A673 (cell line): ENCODE measurements around the gene MAPK11. TPM values are rescaled to one million over a fixed set of nuclear protein-coding genes. Genes with fewer than 3 reads are reported as not detected.

ENCODE experiments used
- BruUV-seq: library from RNA; stranded (reverse); fragments of 400-500 nt; replicated peaks from 2 replicates; lab custom pipeline; 2021; lab: Mats Ljungman, UMichigan
- CTCF ChIA-PET: fragments of 300-600 bp; sonication (Branson Sonifier 250); formaldehyde crosslinking; loops from one replicate; lab custom pipeline; 2022; ENCODE audit warnings: antibody characterized with exemption; lab: Charles Lee
- POLR2A ChIA-PET: fragments of 300-600 bp; sonication (Branson Sonifier 250); formaldehyde crosslinking; loops from one replicate; lab custom pipeline; 2022; ENCODE audit warnings: antibody characterized with exemption; ENCODE audit not compliant: low non-redundant PET; lab: Charles Lee
- DNase-seq: peaks from one replicate; pipeline ENCODE4 v3.0.0-alpha.2; 2015; ENCODE audit warnings: low spot score
- H3K27ac ChIP-seq: fragments of 200-600 bp; sonication (generic); 2 replicates; pipeline ENCODE4 v1.5.1; 2016; ENCODE audit warnings: mixed run types, low read depth, mild to moderate bottlenecking, mixed read lengths, antibody characterized with exemption, low read length; ENCODE audit not compliant: poor library complexity, severe bottlenecking
- H3K27me3 ChIP-seq: fragments of 200-600 bp; sonication (generic); replicated peaks from 2 replicates; pipeline ENCODE4 v1.6.1; 2017; ENCODE audit warnings: mixed run types, low read depth, mild to moderate bottlenecking, mixed read lengths, antibody characterized with exemption, low read length; ENCODE audit not compliant: insufficient read depth, poor library complexity
- H3K36me3 ChIP-seq: fragments of 200-600 bp; sonication (generic); 2 replicates; pipeline ENCODE4 v1.6.1; 2016; ENCODE audit warnings: mixed run types, mild to moderate bottlenecking, mixed read lengths, antibody characterized with exemption, low read length; ENCODE audit not compliant: insufficient read depth, poor library complexity, severe bottlenecking
- H3K4me1 ChIP-seq: fragments of 200-600 bp; sonication (generic); 2 replicates; pipeline ENCODE4 v1.6.1; 2017; ENCODE audit warnings: mixed run types, mild to moderate bottlenecking, mixed read lengths, antibody characterized with exemption, low read length; ENCODE audit not compliant: insufficient read depth, poor library complexity, severe bottlenecking
- H3K4me3 ChIP-seq: fragments of 200-600 bp; sonication (generic); 2 replicates; pipeline ENCODE4 v1.5.1; 2016; ENCODE audit warnings: low read depth, mixed run types, mild to moderate bottlenecking, mixed read lengths, low read length; ENCODE audit not compliant: poor library complexity, severe bottlenecking
- H3K9me3 ChIP-seq: fragments of 200-600 bp; sonication (generic); 2 replicates; pipeline ENCODE4 v1.6.1; 2016; ENCODE audit warnings: mixed run types, low read depth, mild to moderate bottlenecking, mixed read lengths, antibody characterized with exemption, low read length; ENCODE audit not compliant: poor library complexity, severe bottlenecking
- CTCF ChIP-seq: fragments of 300-800, 200-600 bp; sonication (generic); conservative IDR thresholded peaks from 2 replicates; pipeline ENCODE4 v1.5.1; 2017; ENCODE audit warnings: low read depth, mild to moderate bottlenecking, antibody characterized with exemption, low read length, moderate library complexity, mixed read lengths
- EZH2 ChIP-seq: fragments of 200-600 bp; sonication (generic); IDR thresholded peaks from 2 replicates; pipeline ENCODE4 v1.6.1; 2017; ENCODE audit warnings: borderline replicate concordance, low read depth, mild to moderate bottlenecking, mixed read lengths, antibody characterized with exemption, low read length; ENCODE audit not compliant: poor library complexity, severe bottlenecking
- intact Hi-C: fragments of 100-400 bp; cut with micrococcal nuclease; formaldehyde crosslinking; loops from one replicate; pipeline ENCODE4 v1.10.0; 2022; ENCODE audit not compliant: unreplicated experiment
- total RNA-seq: library from RNA; stranded (reverse); gene quantifications from 2 replicates; pipeline ENCODE4 v1.2.3, GENCODE V29; 2021

MAPK11 gene
- total RNA-seq, 1 experiment from 2014 or later = 5.4 TPM

GRCh38 chr22:50314081-50314454, 43.9 kb upstream of the MAPK11 start:
- no peaks in the 10 kb centered on the region for H3K9me3 ChIP-seq
- no peak for DNase-seq
- TF ChIP-seq EZH2 = no peak
- TF ChIP-seq CTCF = no peak
- H3K27ac ChIP-seq = no peak overlapping the region
- H3K4me3 ChIP-seq = no peak overlapping the region
- H3K27me3 ChIP-seq = no peaks in the 10 kb centered on the region
- POLR2A ChIA-PET = no interaction called here
- CTCF ChIA-PET = no interaction called here
- H3K4me1 ChIP-seq = peaks cover under 1% of the 10 kb centered on the region
- BruUV-seq = no TSS peak
- intact Hi-C loops = no loop called here
- H3K36me3 ChIP-seq = no peaks in the 10 kb centered on the region

GRCh38 chr22:50313600-50313999, 43.4 kb upstream of the MAPK11 start:
- DNase-seq = no peak
- H3K27ac ChIP-seq = no peak overlapping the region
- H3K4me3 ChIP-seq = no peak overlapping the region
- POLR2A ChIA-PET = no interaction called here
- CTCF ChIA-PET = no interaction called here
- H3K27me3 ChIP-seq = no peaks in the 10 kb centered on the region
- intact Hi-C loops = no loop called here
- peaks cover 5% of the 10 kb centered on the region for H3K4me1 ChIP-seq
- no peak for TF ChIP-seq EZH2
- TF ChIP-seq CTCF = no peak
- no peaks in the 10 kb centered on the region for H3K36me3 ChIP-seq
- no peaks in the 10 kb centered on the region for H3K9me3 ChIP-seq
- BruUV-seq = no TSS peak

- POLR2A ChIA-PET = interaction anchor here (0.6 kb wide), 1 partner anchor 263 kb away, joined by 3 read pairs; no protein-coding TSS in a partner anchor
- intact Hi-C loops = no loop called here
- BruUV-seq = no TSS peak
- H3K36me3 ChIP-seq = no peaks in the 10 kb centered on the region
- no peak overlapping the region for H3K4me3 ChIP-seq
- CTCF ChIA-PET = no interaction called here
- no peak overlapping the region for H3K27ac ChIP-seq
- H3K4me1 ChIP-seq = peaks cover 8% of the 10 kb centered on the region
- DNase-seq = no peak
- H3K27me3 ChIP-seq = no peaks in the 10 kb centered on the region
- TF ChIP-seq EZH2 (no peak), CTCF (no peak)
- no peaks in the 10 kb centered on the region for H3K9me3 ChIP-seq
These were observed 42.8 kb upstream of the MAPK11 start for GRCh38 chr22:50313021-50313420.
